Subcutaneous abdominal adipose tissue (tissue), 5 donors: ENCODE results near the gene FKBP1A.

Source experiments
- H3K27ac ChIP-seq: one replicate; pipeline ENCODE4 v1.7.0; 2013; ENCODE audit warnings: low read depth, mild to moderate bottlenecking, inconsistent platforms, low read length, moderate library complexity
- H3K27me3 ChIP-seq, 5 donors: one replicate each; pipeline ENCODE4 v1.7.0; 2013; ENCODE audit warnings: low read length in 5 of 5, inconsistent platforms in 1 of 5; ENCODE audit not compliant: control insufficient read depth in 5 of 5, insufficient read depth in 4 of 5
- H3K36me3 ChIP-seq, 5 donors: one replicate each; pipeline ENCODE4 v1.7.0; 2013; ENCODE audit warnings: low read length in 5 of 5; ENCODE audit not compliant: control insufficient read depth in 5 of 5, insufficient read depth in 5 of 5
- H3K4me1 ChIP-seq, 5 donors: one replicate each; pipeline ENCODE4 v1.7.0; 2013; ENCODE audit warnings: low read length in 5 of 5, mild to moderate bottlenecking in 3 of 5, moderate library complexity in 1 of 5; ENCODE audit not compliant: control insufficient read depth in 5 of 5, insufficient read depth in 5 of 5
- H3K4me3 ChIP-seq, 5 donors: one replicate each; pipeline ENCODE4 v1.7.0; 2013; ENCODE audit warnings: low read length in 5 of 5, low read depth in 1 of 5
- H3K9ac ChIP-seq, 5 donors: one replicate each; pipeline ENCODE4 v1.7.0; 2013; ENCODE audit warnings: low read length in 5 of 5, mild to moderate bottlenecking in 4 of 5, moderate library complexity in 3 of 5
- H3K9me3 ChIP-seq, 5 donors: one replicate each; pipeline ENCODE4 v1.7.0; 2013; ENCODE audit warnings: low read length in 5 of 5; ENCODE audit not compliant: control insufficient read depth in 5 of 5
- donor health status: healthy.
- donor health status: healthy.
- donor health status: healthy.
- donor health status: healthy.
- donor health status: healthy.

The FKBP1A gene

GRCh38 chr20:1390581-1391403 is 2.1 kb downstream of the FKBP1A start:
- H3K27ac ChIP-seq: peak overlapping the region; percentile 86
- H3K9me3 ChIP-seq: no peaks in the 10 kb centered on the region
- peaks cover 0 to 5% (median 0%) of the 10 kb centered on the region in 5 donors for H3K27me3 ChIP-seq
- peak overlapping the region; percentile 84 to 98 (median 93) for H3K4me3 ChIP-seq
- H3K9ac ChIP-seq: peak overlapping the region; percentile 63 to 96 (median 87)
- peaks cover 20 to 78% (median 73%) of the 10 kb centered on the region in 5 donors for H3K4me1 ChIP-seq
- peaks cover 0 to 15% (median 5%) of the 10 kb centered on the region in 5 donors for H3K36me3 ChIP-seq

DNA sequence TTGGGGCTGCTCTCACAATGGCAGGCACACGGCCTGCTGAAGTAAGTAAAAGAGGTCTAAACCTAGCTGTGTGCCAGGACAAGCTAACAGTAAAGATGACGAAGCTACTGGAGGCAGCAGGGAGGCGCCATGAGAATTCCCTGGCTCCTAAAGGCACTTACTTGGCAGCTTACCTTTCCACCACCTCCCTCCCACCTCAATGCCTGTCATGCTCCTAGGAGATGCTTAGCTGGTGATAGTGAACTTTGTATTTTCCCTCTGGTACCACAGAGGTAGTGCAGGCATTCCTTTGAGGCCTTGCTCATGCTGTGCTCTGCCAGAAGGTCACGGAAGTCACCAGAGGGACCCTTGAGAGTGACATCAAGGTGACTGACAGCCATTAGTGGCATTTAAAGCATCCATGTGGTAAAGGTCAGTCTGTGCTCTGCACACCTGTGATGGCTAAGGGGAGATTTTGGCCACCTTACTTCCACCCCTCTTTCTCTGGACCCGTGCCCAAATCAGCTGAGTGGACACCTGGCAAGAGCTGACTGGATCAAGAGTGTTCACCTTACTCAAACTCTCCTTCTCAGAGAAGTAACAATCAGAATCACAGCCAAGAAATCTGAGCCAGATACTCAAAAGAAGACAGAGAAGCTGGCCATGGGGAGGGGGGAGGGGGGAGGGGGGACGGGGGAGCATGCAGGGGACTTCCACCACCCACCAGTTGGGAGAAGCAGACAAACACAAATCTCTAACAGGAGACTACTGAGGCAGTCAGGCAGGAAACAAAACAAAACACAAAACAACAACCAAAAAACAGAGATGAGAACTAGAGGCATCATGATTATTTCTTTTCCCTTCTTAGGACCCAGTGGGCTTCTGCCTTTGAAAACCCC is 2.9 kb downstream of the FKBP1A start:
- Histone ChIP-seq H3K9me3 (no peaks in the 10 kb centered on the region), H3K4me1 (peaks cover 20 to 84% (median 73%) of the 10 kb centered on the region in 5 donors), H3K36me3 (peaks cover 0 to 16% (median 5%) of the 10 kb centered on the region in 5 donors), H3K9ac (peak overlapping the region in 4 of 5 donors; percentile 0 to 96 (median 78)), H3K27me3 (peaks cover 0 to 1% (median 0%) of the 10 kb centered on the region in 5 donors), H3K27ac (peak overlapping the region; percentile 86), H3K4me3 (peak overlapping the region in 4 of 5 donors; percentile 90 to 98 (median 95))

DNA sequence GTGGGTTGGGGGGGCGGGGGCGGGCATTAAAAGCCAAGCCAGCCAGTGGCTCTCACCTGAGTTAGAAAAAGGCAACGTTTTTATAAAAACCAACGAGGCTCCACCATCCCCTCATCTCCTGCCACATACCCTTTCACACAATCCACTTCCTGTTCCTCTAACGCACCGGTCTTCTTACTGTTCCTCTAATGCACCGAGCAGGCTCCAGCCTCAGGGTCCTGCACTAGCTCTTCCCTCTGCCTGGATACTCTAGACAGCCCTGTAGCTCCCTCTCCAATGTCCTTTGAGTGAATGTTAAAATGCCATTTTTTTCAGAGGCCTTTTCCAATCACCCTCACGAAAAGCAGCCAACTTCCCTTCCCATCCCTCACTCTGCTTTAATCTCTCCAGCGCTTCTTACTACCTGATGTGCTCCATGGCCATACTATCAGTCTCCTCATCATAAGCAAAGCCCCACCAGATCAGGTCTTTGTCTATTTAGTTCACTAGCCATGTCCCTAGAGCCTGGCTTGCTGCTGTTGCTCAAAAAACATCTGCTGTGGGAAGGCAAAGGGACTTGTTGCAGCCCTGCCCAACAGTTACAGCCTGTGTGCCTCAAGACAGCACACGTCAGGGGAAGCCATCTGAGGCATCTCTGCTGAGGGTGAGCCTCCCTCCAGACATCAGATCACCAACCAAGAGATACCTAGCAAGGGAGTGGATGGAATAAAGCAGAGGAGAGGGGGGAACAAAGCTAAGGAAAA is 3.9 kb downstream of the FKBP1A start:
- Histone ChIP-seq H3K4me1 (peaks cover 18 to 91% (median 77%) of the 10 kb centered on the region in 5 donors), H3K9me3 (no peaks in the 10 kb centered on the region), H3K27me3 (no peaks in the 10 kb centered on the region), H3K4me3 (peak overlapping the region in 4 of 5 donors; percentile 44 to 54 (median 50)), H3K27ac (peak overlapping the region; percentile 76), H3K36me3 (peaks cover 0 to 16% (median 5%) of the 10 kb centered on the region in 5 donors), H3K9ac (peak overlapping the region in 4 of 5 donors; percentile 19 to 71 (median 40))

DNA sequence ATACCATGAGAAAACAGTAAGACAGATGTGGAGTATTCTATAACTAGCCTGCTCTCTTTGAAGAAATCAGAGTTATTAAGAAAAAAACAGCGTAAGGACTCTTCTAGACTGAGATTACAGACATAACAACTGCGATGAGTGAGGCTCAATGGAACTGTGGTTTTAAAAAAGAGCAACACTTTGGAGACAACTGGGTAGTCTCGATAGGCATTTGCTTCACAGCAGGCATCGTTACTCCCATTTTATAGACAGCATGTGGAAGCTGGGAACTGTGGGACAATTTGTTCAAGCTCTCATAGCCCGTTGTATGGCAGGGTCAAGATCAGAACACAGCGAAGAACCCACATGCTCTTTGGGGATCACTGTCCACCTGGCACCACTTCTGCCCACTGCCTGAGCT is 4.6 kb downstream of the FKBP1A start:
- H3K9me3 ChIP-seq: no peaks in the 10 kb centered on the region
- no peaks in the 10 kb centered on the region for H3K27me3 ChIP-seq
- peaks cover 15 to 91% (median 77%) of the 10 kb centered on the region in 5 donors for H3K4me1 ChIP-seq
- peak overlapping the region in 1 of 5 donors; percentile 46 for H3K9ac ChIP-seq
- peaks cover 0 to 16% (median 5%) of the 10 kb centered on the region in 5 donors for H3K36me3 ChIP-seq
- H3K4me3 ChIP-seq: peak overlapping the region in 3 of 5 donors; percentile 34 to 54 (median 48)
- peak overlapping the region; percentile 76 for H3K27ac ChIP-seq

GRCh38 chr20:1386323-1386722 is 6.5 kb downstream of the FKBP1A start:
- H3K27ac ChIP-seq: no peak overlapping the region
- H3K27me3 ChIP-seq: no peaks in the 10 kb centered on the region
- peaks cover 0 to 20% (median 7%) of the 10 kb centered on the region in 5 donors for H3K36me3 ChIP-seq
- H3K9me3 ChIP-seq: no peaks in the 10 kb centered on the region
- no peak overlapping the region for H3K9ac ChIP-seq
- H3K4me1 ChIP-seq: peaks cover 18 to 96% (median 82%) of the 10 kb centered on the region in 5 donors
- no peak overlapping the region for H3K4me3 ChIP-seq

DNA sequence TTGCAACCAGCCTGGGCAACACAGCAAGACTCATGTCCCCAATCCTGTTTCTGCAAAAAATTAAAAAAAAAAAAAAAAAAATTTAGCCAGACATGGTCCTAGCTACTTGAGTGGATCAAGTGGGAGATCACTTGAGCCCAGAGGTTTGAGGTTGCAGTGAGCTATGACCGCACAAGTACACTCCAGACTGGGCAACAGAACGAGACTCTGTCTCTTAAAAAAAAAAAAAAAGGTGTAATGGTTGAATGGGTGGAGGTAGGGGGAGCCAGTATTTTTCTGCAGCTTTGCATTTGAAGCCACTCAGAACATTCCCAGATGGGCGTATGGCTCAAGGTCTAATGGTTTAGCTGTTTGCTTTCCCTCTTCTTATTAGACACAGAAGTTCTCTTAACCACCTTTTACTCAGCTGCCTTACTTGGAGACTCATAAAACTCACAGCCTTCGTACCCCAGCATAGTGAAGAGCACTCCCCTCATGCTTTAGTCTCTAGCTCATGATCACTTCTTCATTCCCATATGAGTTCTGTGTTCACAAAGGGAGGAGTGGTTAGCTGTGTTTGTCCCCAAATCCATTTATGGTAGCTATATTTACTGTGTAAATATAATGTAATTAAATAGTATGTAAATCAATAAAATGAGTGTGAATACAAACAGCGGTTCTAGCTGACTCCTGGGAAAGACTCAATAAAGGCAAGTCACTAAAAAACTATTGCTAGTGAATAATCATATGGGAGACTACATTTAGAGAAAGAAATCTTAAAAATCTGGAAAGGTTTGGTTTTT is 9.0 kb downstream of the FKBP1A start:
- peaks cover 0 to 18% (median 3%) of the 10 kb centered on the region in 5 donors for H3K36me3 ChIP-seq
- H3K4me1 ChIP-seq: peaks cover 15 to 96% (median 70%) of the 10 kb centered on the region in 5 donors

DNA sequence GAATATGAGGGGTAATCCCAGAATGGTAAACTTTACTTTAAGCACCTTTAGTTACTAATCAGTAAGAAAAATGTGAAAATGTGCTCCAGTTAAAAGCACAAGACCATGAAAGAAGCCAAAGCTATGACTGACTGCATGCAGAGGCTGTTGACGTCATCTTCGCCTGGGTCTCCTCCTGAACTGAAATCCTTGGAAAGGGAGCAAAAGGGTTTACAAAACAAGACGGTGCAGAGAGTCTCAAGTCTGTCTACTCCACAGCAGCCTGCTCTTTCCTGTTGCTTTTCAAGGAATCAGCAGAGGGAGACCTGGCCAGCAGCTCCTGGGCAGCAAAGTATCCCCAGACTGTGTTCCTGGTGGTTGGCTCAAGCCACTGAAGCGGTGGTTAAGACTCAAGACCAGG is 10.2 kb downstream of the FKBP1A start:
- Histone ChIP-seq H3K4me1 (peaks cover 14 to 96% (median 70%) of the 10 kb centered on the region in 5 donors), H3K36me3 (peaks cover 0 to 18% (median 3%) of the 10 kb centered on the region in 5 donors), H3K27ac (peak overlapping the region; percentile 28), H3K4me3 (peak overlapping the region in 2 of 5 donors; percentile 12 to 19), H3K9me3 (no peaks in the 10 kb centered on the region), H3K9ac (peak overlapping the region in 3 of 5 donors; percentile 11 to 35 (median 31)), H3K27me3 (no peaks in the 10 kb centered on the region)

More for the DNA sequence above, 9.0 kb downstream of the FKBP1A start:
- Histone ChIP-seq H3K9me3 (no peaks in the 10 kb centered on the region), H3K4me3 (no peak overlapping the region), H3K27ac (no peak overlapping the region), H3K9ac (no peak overlapping the region), H3K27me3 (no peaks in the 10 kb centered on the region)

DNA sequence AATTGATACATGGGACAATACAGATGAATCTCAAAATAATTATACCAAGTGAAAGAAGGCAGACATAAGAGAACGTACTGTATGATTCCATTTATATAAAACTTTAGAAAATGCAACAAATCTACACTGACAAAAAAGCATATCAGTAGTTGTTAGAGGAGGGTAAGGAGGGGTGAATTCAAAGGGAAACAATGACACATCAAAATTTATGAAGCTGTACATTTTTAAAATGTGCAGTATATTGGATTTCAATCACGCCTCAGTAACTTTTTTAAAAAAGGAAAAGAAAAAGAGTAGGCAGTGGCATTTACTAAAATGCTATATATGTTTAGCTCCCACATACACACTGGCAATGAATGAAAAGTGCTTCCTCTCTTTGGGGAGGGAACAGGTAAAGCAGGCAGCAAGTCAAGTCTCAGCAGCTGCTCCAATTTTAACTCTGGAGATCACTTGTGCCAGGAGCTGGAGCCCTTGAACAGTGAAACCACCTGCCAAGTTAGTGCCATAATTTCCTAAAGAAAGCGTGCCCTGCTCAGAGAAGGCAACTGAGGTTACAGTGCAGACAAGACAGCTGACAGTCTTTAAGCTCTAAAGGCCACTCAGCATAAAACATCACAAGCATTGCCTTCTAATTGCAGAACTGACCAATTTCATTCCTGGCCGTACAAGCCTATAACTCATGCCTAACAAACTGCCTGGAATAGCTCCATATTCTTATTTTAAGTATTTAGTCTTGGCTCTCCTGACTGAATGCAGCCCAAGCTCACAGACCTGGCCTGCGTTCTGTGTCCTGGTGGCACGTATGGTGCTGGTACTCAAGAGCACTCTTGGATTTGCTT is 10.9 kb downstream of the FKBP1A start:
- peaks cover 0 to 18% (median 3%) of the 10 kb centered on the region in 5 donors for H3K36me3 ChIP-seq
- H3K9ac ChIP-seq: peak overlapping the region in 3 of 5 donors; percentile 11 to 35 (median 25)
- no peaks in the 10 kb centered on the region for H3K9me3 ChIP-seq
- H3K4me1 ChIP-seq: peaks cover 14 to 97% (median 71%) of the 10 kb centered on the region in 5 donors
- H3K27me3 ChIP-seq: no peaks in the 10 kb centered on the region
- H3K4me3 ChIP-seq: peak overlapping the region in 1 of 5 donors; percentile 10
- peak overlapping the region; percentile 28 for H3K27ac ChIP-seq
